Calu3 (cell line): Measurements from ENCODE around the gene TESK1. TPM values are rescaled to one million over a fixed set of nuclear protein-coding genes. Genes with fewer than 3 reads are reported as not detected.
A peak's percentile ranks its signal among the peaks of the same experiment; 100 is the strongest.

Source experiments
- BruUV-seq: library from RNA; stranded (reverse); fragments of 400-500 nt; replicated peaks from 2 replicates; lab custom pipeline; 2021; lab: Mats Ljungman, UMichigan
- CTCF ChIA-PET: fragments of 300-600 bp; sonication (Branson Sonifier 250); formaldehyde crosslinking; loops from one replicate; lab custom pipeline; 2022; ENCODE audit warnings: antibody characterized with exemption; lab: Charles Lee
- DNase-seq: peaks from one replicate; pipeline ENCODE4 v3.0.0; 2022
- H3K27ac Mint-ChIP-seq: one replicate; pipeline ENCODE4 v1.8.0; 2022; ENCODE audit warnings: mixed read lengths; ENCODE audit not compliant: unreplicated experiment
- H3K27me3 Mint-ChIP-seq: one replicate; pipeline ENCODE4 v1.8.0; 2022; ENCODE audit warnings: mixed read lengths; ENCODE audit not compliant: unreplicated experiment
- H3K36me3 Mint-ChIP-seq: one replicate; pipeline ENCODE4 v1.8.0; 2022; ENCODE audit warnings: mild to moderate bottlenecking, moderate library complexity, mixed read lengths; ENCODE audit not compliant: insufficient read depth, unreplicated experiment
- H3K4me1 Mint-ChIP-seq: one replicate; pipeline ENCODE4 v1.8.0; 2022; ENCODE audit warnings: mild to moderate bottlenecking, low read depth, mixed read lengths; ENCODE audit not compliant: unreplicated experiment
- H3K4me3 Mint-ChIP-seq: one replicate; pipeline ENCODE4 v1.8.0; 2022; ENCODE audit warnings: mild to moderate bottlenecking, low read depth, moderate library complexity, mixed read lengths; ENCODE audit not compliant: unreplicated experiment
- H3K9me3 Mint-ChIP-seq: one replicate; pipeline ENCODE4 v1.8.0; 2022; ENCODE audit warnings: low read depth, mixed read lengths; ENCODE audit not compliant: unreplicated experiment
- intact Hi-C: fragments of 100-400 bp; cut with micrococcal nuclease; formaldehyde crosslinking; loops from one replicate; pipeline ENCODE4 v1.10.0; 2022; ENCODE audit not compliant: unreplicated experiment
- total RNA-seq: library from RNA; stranded (reverse); gene quantifications from 2 replicates; pipeline ENCODE4 v1.2.3, GENCODE V29; 2022
- TF ChIP-seq, protein P1 (sequence below): fragments of 200-600 bp; IDR thresholded peaks from one replicate; pipeline ENCODE4 v1.8.0; 2022; ENCODE audit warnings: antibody characterized with exemption; ENCODE audit not compliant: unreplicated experiment

The TESK1 gene
- total RNA-seq, 1 experiment from 2014 or later, result 24.6 TPM

DNA sequence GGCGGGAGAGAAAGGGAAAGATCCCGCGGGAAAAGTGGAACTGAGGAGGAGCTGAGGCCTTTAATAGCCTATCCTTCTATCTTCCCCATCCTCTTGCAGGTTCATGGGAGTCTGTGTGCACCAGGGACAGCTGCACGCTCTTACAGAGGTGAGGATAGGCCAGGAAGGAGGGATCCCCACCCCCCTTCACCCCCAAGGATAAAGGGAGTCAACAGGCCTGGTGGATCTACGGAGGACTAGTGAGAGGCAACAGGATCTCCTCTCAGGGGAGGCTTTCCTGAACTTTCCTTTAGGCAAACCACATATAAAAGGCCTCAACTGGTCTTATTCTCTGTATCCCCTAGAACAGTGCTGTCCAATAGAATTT is 1.1 kb downstream of the TESK1 start:
- Mint-ChIP-seq H3K36me3 (peaks cover 21% of the 10 kb centered on the region), H3K27ac (no peak overlapping the region), H3K4me1 (peaks cover 15% of the 10 kb centered on the region), H3K4me3 (peak overlapping the region; percentile 85), H3K9me3 (no peaks in the 10 kb centered on the region), H3K27me3 (no peaks in the 10 kb centered on the region)
- TF ChIP-seq, protein P1, sequence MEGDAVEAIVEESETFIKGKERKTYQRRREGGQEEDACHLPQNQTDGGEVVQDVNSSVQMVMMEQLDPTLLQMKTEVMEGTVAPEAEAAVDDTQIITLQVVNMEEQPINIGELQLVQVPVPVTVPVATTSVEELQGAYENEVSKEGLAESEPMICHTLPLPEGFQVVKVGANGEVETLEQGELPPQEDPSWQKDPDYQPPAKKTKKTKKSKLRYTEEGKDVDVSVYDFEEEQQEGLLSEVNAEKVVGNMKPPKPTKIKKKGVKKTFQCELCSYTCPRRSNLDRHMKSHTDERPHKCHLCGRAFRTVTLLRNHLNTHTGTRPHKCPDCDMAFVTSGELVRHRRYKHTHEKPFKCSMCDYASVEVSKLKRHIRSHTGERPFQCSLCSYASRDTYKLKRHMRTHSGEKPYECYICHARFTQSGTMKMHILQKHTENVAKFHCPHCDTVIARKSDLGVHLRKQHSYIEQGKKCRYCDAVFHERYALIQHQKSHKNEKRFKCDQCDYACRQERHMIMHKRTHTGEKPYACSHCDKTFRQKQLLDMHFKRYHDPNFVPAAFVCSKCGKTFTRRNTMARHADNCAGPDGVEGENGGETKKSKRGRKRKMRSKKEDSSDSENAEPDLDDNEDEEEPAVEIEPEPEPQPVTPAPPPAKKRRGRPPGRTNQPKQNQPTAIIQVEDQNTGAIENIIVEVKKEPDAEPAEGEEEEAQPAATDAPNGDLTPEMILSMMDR, result no peak
- no peak for DNase-seq
- CTCF ChIA-PET, result no interaction called here
- intact Hi-C loops, result no loop called here
- no TSS peak for BruUV-seq

- H3K4me3 Mint-ChIP-seq, result no peak overlapping the region
Observed at GRCh38 chr9:35606726-35607125, 1.7 kb downstream of the TESK1 start.

GRCh38 chr9:35608221-35608620 is 3.2 kb downstream of the TESK1 start:
- CTCF ChIA-PET, result no interaction called here
- H3K27me3 Mint-ChIP-seq, result peaks cover 5% of the 10 kb centered on the region
- intact Hi-C loops, result no loop called here
- no TSS peak for BruUV-seq
- no peak overlapping the region for H3K27ac Mint-ChIP-seq
- H3K9me3 Mint-ChIP-seq, result no peaks in the 10 kb centered on the region
- H3K4me1 Mint-ChIP-seq, result peaks cover 13% of the 10 kb centered on the region
- TF ChIP-seq, protein P1, result no peak
- DNase-seq, result no peak
- peaks cover 21% of the 10 kb centered on the region for H3K36me3 Mint-ChIP-seq
- no peak overlapping the region for H3K4me3 Mint-ChIP-seq

More at GRCh38 chr9:35606726-35607125, 1.7 kb downstream of the TESK1 start:
- H3K27ac Mint-ChIP-seq, result no peak overlapping the region
- BruUV-seq, result no TSS peak
- peaks cover 15% of the 10 kb centered on the region for H3K4me1 Mint-ChIP-seq
- TF ChIP-seq, protein P1, result no peak
- CTCF ChIA-PET, result no interaction called here
- peaks cover 21% of the 10 kb centered on the region for H3K36me3 Mint-ChIP-seq
- intact Hi-C loops, result no loop called here
- no peaks in the 10 kb centered on the region for H3K27me3 Mint-ChIP-seq
- no peak for DNase-seq
- no peaks in the 10 kb centered on the region for H3K9me3 Mint-ChIP-seq

DNA sequence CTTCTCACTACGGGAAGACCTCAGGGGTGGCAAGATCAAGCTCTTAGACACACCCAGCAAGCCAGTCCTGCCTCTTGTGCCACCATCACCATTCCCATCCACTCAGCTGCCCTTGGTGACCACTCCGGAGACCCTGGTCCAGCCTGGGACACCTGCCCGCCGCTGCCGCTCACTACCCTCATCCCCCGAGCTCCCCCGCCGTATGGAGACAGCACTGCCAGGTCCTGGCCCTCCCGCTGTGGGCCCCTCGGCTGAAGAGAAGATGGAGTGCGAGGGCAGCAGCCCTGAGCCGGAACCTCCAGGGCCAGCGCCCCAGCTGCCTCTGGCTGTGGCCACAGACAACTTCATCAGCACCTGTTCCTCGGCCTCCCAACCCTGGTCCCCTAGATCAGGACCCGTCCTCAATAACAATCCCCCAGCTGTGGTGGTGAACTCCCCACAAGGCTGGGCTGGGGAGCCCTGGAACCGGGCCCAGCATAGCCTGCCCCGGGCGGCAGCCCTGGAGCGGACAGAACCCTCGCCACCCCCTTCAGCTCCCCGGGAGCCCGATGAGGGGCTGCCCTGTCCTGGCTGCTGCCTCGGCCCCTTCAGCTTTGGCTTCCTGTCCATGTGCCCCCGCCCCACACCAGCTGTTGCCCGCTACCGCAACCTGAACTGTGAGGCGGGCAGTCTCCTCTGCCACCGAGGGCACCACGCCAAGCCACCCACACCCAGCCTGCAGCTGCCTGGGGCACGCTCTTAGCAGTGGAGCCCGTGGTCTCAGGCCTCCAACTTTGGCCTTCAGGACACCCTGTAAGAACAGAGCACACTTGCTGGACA is 4.1 kb downstream of the TESK1 start:
- H3K36me3 Mint-ChIP-seq, result peaks cover 12% of the 10 kb centered on the region
- TSS peak; percentile 12 for BruUV-seq
- H3K27ac Mint-ChIP-seq, result no peak overlapping the region
- intact Hi-C loops, result no loop called here
- CTCF ChIA-PET, result no interaction called here
- H3K9me3 Mint-ChIP-seq, result no peaks in the 10 kb centered on the region
- peaks cover 4% of the 10 kb centered on the region for H3K4me1 Mint-ChIP-seq
- TF ChIP-seq, protein P1, result no peak
- H3K4me3 Mint-ChIP-seq, result no peak overlapping the region
- DNase-seq, result no peak
- peaks cover 15% of the 10 kb centered on the region for H3K27me3 Mint-ChIP-seq
